HUES64 (cell line): ENCODE data around the gene SETD2.

Experiments
- H3K27ac ChIP-seq: 2 replicates; pipeline ENCODE4 v1.7.0; 2013; ENCODE audit warnings: low read depth, low read length, inconsistent platforms
- H3K27me3 ChIP-seq: 2 replicates; pipeline ENCODE4 v1.6.1; 2013; ENCODE audit warnings: mild to moderate bottlenecking, low read length; ENCODE audit not compliant: insufficient read depth
- H3K36me3 ChIP-seq: 2 replicates; pipeline ENCODE4 v1.6.1; 2013; ENCODE audit warnings: mild to moderate bottlenecking, low read length; ENCODE audit not compliant: insufficient read depth
- H3K4me1 ChIP-seq: 2 replicates; pipeline ENCODE4 v1.6.1; 2013; ENCODE audit warnings: mild to moderate bottlenecking, low read length, moderate library complexity; ENCODE audit not compliant: insufficient read depth
- H3K4me3 ChIP-seq: 2 replicates; pipeline ENCODE4 v1.5.1; 2013; ENCODE audit warnings: mild to moderate bottlenecking, low read length, moderate library complexity
- H3K9ac ChIP-seq: 2 replicates; pipeline ENCODE4 v1.6.1; 2013; ENCODE audit warnings: mild to moderate bottlenecking, low read depth, low read length
- H3K9me3 ChIP-seq: 2 replicates; pipeline ENCODE4 v1.6.1; 2013; ENCODE audit warnings: low read depth, low read length; ENCODE audit not compliant: insufficient read depth
- WGBS: fragments of 150-250, 120-280 bp; methylation state at CpG from one replicate; pipeline ENCODE4 v1.1.7; 2013; ENCODE audit warnings: missing lambda C conversion rate; 5-methylcytosine and 5-hydroxymethylcytosine counted together

The SETD2 gene

GRCh38 chr3:47002171-47003055 lies 161.5 kb downstream of the SETD2 start:
- no peak overlapping the region for H3K9ac ChIP-seq
- no peaks in the 10 kb centered on the region for H3K27me3 ChIP-seq
- 90% methylated on average over 35 of the region's 35 CpGs for WGBS
- H3K9me3 ChIP-seq, result no peaks in the 10 kb centered on the region
- H3K27ac ChIP-seq, result no peak overlapping the region
- no peak overlapping the region for H3K4me3 ChIP-seq
- peaks cover 66% of the 10 kb centered on the region for H3K36me3 ChIP-seq
- H3K4me1 ChIP-seq, result no peaks in the 10 kb centered on the region

GRCh38 chr3:47001731-47002170 lies 162.2 kb downstream of the SETD2 start:
- H3K27ac ChIP-seq, result no peak overlapping the region
- no peaks in the 10 kb centered on the region for H3K9me3 ChIP-seq
- WGBS, result 96% methylated on average over 16 of the region's 16 CpGs
- no peaks in the 10 kb centered on the region for H3K4me1 ChIP-seq
- peaks cover 63% of the 10 kb centered on the region for H3K36me3 ChIP-seq
- H3K4me3 ChIP-seq, result no peak overlapping the region
- H3K9ac ChIP-seq, result no peak overlapping the region
- H3K27me3 ChIP-seq, result no peaks in the 10 kb centered on the region

GRCh38 chr3:47000922-47001730 lies 162.8 kb downstream of the SETD2 start:
- Histone ChIP-seq H3K9ac (no peak overlapping the region), H3K4me1 (no peaks in the 10 kb centered on the region), H3K27me3 (no peaks in the 10 kb centered on the region), H3K4me3 (no peak overlapping the region), H3K9me3 (no peaks in the 10 kb centered on the region), H3K36me3 (peaks cover 58% of the 10 kb centered on the region), H3K27ac (no peak overlapping the region)
- 95% methylated on average over 24 of the region's 25 CpGs for WGBS

- no peaks in the 10 kb centered on the region for H3K27me3 ChIP-seq
- peaks cover 51% of the 10 kb centered on the region for H3K36me3 ChIP-seq
- no peaks in the 10 kb centered on the region for H3K9me3 ChIP-seq
- WGBS, result 94% methylated on average over 10 of the region's 10 CpGs
- H3K4me1 ChIP-seq, result no peaks in the 10 kb centered on the region
- no peak overlapping the region for H3K9ac ChIP-seq
- no peak overlapping the region for H3K4me3 ChIP-seq
- H3K27ac ChIP-seq, result no peak overlapping the region
These were observed 163.6 kb downstream of the SETD2 start for GRCh38 chr3:47000198-47000815.

GRCh38 chr3:46999516-47000197 lies 164.3 kb downstream of the SETD2 start:
- no peaks in the 10 kb centered on the region for H3K9me3 ChIP-seq
- no peak overlapping the region for H3K4me3 ChIP-seq
- no peaks in the 10 kb centered on the region for H3K4me1 ChIP-seq
- WGBS, result 95% methylated on average over 14 of the region's 14 CpGs
- no peaks in the 10 kb centered on the region for H3K27me3 ChIP-seq
- H3K27ac ChIP-seq, result no peak overlapping the region
- H3K36me3 ChIP-seq, result peaks cover 44% of the 10 kb centered on the region
- H3K9ac ChIP-seq, result no peak overlapping the region

- H3K4me1 ChIP-seq, result no peaks in the 10 kb centered on the region
- H3K36me3 ChIP-seq, result peaks cover 38% of the 10 kb centered on the region
- H3K9ac ChIP-seq, result no peak overlapping the region
- no peak overlapping the region for H3K4me3 ChIP-seq
- WGBS, result 87% methylated on average over 22 of the region's 22 CpGs
- H3K27me3 ChIP-seq, result no peaks in the 10 kb centered on the region
- H3K27ac ChIP-seq, result no peak overlapping the region
- no peaks in the 10 kb centered on the region for H3K9me3 ChIP-seq
These were observed 164.9 kb downstream of the SETD2 start for GRCh38 chr3:46998852-46999515.

GRCh38 chr3:46998121-46998851 lies 165.6 kb downstream of the SETD2 start:
- 58% methylated on average over 27 of the region's 27 CpGs for WGBS
- Histone ChIP-seq H3K27me3 (no peaks in the 10 kb centered on the region), H3K9ac (no peak overlapping the region), H3K4me3 (no peak overlapping the region), H3K9me3 (no peaks in the 10 kb centered on the region), H3K4me1 (no peaks in the 10 kb centered on the region), H3K36me3 (peaks cover 36% of the 10 kb centered on the region), H3K27ac (no peak overlapping the region)

- H3K4me3 ChIP-seq, result no peak overlapping the region
- H3K4me1 ChIP-seq, result no peaks in the 10 kb centered on the region
- no peak overlapping the region for H3K27ac ChIP-seq
- H3K36me3 ChIP-seq, result peaks cover 30% of the 10 kb centered on the region
- H3K27me3 ChIP-seq, result no peaks in the 10 kb centered on the region
- no peak overlapping the region for H3K9ac ChIP-seq
- WGBS, result 94% methylated on average over 13 of the region's 13 CpGs
- H3K9me3 ChIP-seq, result no peaks in the 10 kb centered on the region
These were observed 166.3 kb downstream of the SETD2 start for GRCh38 chr3:46997453-46998091.

- WGBS, result 91% methylated on average over 12 of the region's 12 CpGs
- Histone ChIP-seq H3K36me3 (peaks cover 28% of the 10 kb centered on the region), H3K4me3 (no peak overlapping the region), H3K27ac (no peak overlapping the region), H3K4me1 (no peaks in the 10 kb centered on the region), H3K27me3 (no peaks in the 10 kb centered on the region), H3K9me3 (no peaks in the 10 kb centered on the region), H3K9ac (no peak overlapping the region)
These were observed 167.0 kb downstream of the SETD2 start for GRCh38 chr3:46996689-46997452.
